Ovary (tissue), 9 donors: ENCODE results near the gene ZNF678. TPM values are rescaled to one million over a fixed set of nuclear protein-coding genes. Genes with fewer than 3 reads are reported as not detected.
"Not testable (repeated sequence)": the region's sequence is repeated elsewhere in the genome, so short reads cannot be mapped to it uniquely, and the experiment has no call there.

ENCODE experiments used
- DNase-seq, 5 donors: peaks; one replicate each; pipeline ENCODE4 v3.0.0-alpha.2; 2019 to 2020
- H3K27ac ChIP-seq, 2 donors: fragments of 200-600 bp; one replicate each; pipeline versions ENCODE4 v1.5.1 to v1.8.0; 2019 to 2022
- H3K27me3 ChIP-seq: fragments of 200-600 bp; one replicate; pipeline ENCODE4 v1.8.0; 2022
- H3K36me3 ChIP-seq: fragments of 200-600 bp; sonication (generic); one replicate; pipeline ENCODE4 v1.5.1; 2019
- H3K4me1 ChIP-seq: one replicate; pipeline ENCODE4 v1.8.1; 2013; ENCODE audit warnings: mild to moderate bottlenecking, moderate library complexity; ENCODE audit not compliant: insufficient read depth
- H3K4me3 ChIP-seq: fragments of 200-600 bp; sonication (generic); one replicate; pipeline ENCODE4 v1.5.1; 2017
- H3K9me3 ChIP-seq, 2 donors: fragments of 200-600 bp in 1 of 2; sonication (generic) in 1 of 2; one replicate each; pipeline versions ENCODE4 v1.5.1 to v1.8.1; 2013 to 2019; ENCODE audit warnings: mild to moderate bottlenecking in 1 of 2, moderate library complexity in 1 of 2
- CTCF ChIP-seq, 3 donors: fragments of 450-650 bp in 2 of 3; fragments of 200-600 bp in 1 of 3; IDR thresholded peaks; one replicate each; pipeline versions ENCODE4 v1.5.1 to v1.8.0; 2016 to 2022; ENCODE audit warnings: antibody characterized with exemption in 3 of 3, mild to moderate bottlenecking in 1 of 3
- EP300 ChIP-seq: sonication (generic); formaldehyde crosslinking; IDR thresholded peaks from one replicate; pipeline ENCODE4 v1.6.1; 2017; ENCODE audit warnings: antibody characterized with exemption
- POLR2A ChIP-seq: fragments of 450-650 bp; IDR thresholded peaks from one replicate; pipeline ENCODE4 v1.6.1; 2017; ENCODE audit warnings: antibody characterized with exemption, mild to moderate bottlenecking, moderate library complexity
- WGBS, 3 donors: extraction: QIAGEN DNeasy Blood & Tissue Kit in 1 of 3; methylation state at CpG; one replicate each; pipeline versions ENCODE4 v1.1.5 to v1.1.7; 2013 to 2017; 5-methylcytosine and 5-hydroxymethylcytosine counted together
- intact Hi-C, 4 donors: fragments of 100-400 bp; cut with DNase I; formaldehyde crosslinking; loops; one replicate each; pipeline versions ENCODE4 v1.11.0 to v1.15.1; 2022 to 2023
- polyA plus RNA-seq, 2 donors: library from polyadenylated mRNA; stranded (reverse); fragments of 200-250 nt in 1 of 2; fragments of 350-450 nt in 1 of 2; fragmentation: Illumina TruSeq in 1 of 2; extraction: RNeasy Lipid Tissue Mini Kit (QIAGEN cat#74804) in 1 of 2; gene quantifications; one replicate each; pipeline ENCODE4 v1.2.3, GENCODE V29; 2013 to 2014
- total RNA-seq, 7 donors: library from RNA; depleted of rRNA in 2 of 7; stranded (reverse); fragments of >200 nt in 2 of 7; fragmentation: NEBNext Ultra II Directional in 3 of 7; extraction: Animal tissue kit (Norgen Biotek cat#: 25700) in 3 of 7; gene quantifications; one replicate each; pipeline versions ENCODE4 v1.1.0 to v1.2.4, GENCODE V29; 2016 to 2023
- donor health status: DM: no; HTN: no; CAD: no; lungs with moderate emphysema.
- donor health status: DM: no; HTN: no; CAD: no.
- donor health status: Bipolar disorder and iron deficiency.
- donor health status: DM: yes; HTN: yes; CAD: no.
- donor health status: DM: no; HTN: no; CAD: no.
- donor health status: DM: yes; HTN: yes; CAD: no.

The ZNF678 gene
- total and polyA plus RNA-seq, 9 donors: 2.5 to 12.0 (median 8.2) TPM

DNA sequence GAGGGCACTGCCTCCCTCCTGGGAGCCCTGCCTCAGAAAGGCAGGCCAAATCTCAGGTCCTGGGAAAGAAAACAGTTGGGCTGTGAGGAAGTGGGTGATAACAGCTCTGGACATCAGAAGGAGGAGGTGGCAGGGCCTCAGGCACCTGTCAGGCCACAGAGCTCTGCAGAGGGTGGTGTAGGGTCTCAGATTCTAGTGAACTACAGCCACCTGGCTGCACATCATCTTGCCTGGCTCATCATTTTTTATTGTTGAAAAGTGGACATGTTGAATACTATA is 15.3 kb upstream of the ZNF678 start:
- intact Hi-C loops: loop anchor here in 1 of 4 donors (10.0 kb wide), 1 partner anchor 913 kb away; no protein-coding TSS in a partner anchor
- peaks cover 3% of the 10 kb centered on the region for H3K4me1 ChIP-seq
- no peak for DNase-seq
- H3K27me3 ChIP-seq: no peaks in the 10 kb centered on the region
- no peaks in the 10 kb centered on the region for H3K36me3 ChIP-seq
- no peak overlapping the region for H3K4me3 ChIP-seq
- no peak overlapping the region for H3K27ac ChIP-seq
- TF ChIP-seq CTCF (IDR thresholded peaks at IDR 0.05) (no peak), POLR2A (no peak), EP300 (no peak)
- no peaks in the 10 kb centered on the region for H3K9me3 ChIP-seq

GRCh38 chr1:227548448-227548847 is 14.9 kb upstream of the ZNF678 start:
- TF ChIP-seq POLR2A (no peak), CTCF (IDR thresholded peaks at IDR 0.05) (no peak), EP300 (no peak)
- H3K9me3 ChIP-seq: no peaks in the 10 kb centered on the region
- intact Hi-C loops: loop anchor here in 1 of 4 donors (10.0 kb wide), 1 partner anchor 914 kb away; no protein-coding TSS in a partner anchor
- WGBS, 3 donors: 29 to 68% (median 61%) methylated on average over 3 of the region's 3 CpGs
- H3K27me3 ChIP-seq: no peaks in the 10 kb centered on the region
- H3K36me3 ChIP-seq: no peaks in the 10 kb centered on the region
- H3K27ac ChIP-seq: no peak overlapping the region
- no peak for DNase-seq
- no peak overlapping the region for H3K4me3 ChIP-seq
- H3K4me1 ChIP-seq: no peaks in the 10 kb centered on the region

- no peaks in the 10 kb centered on the region for H3K36me3 ChIP-seq
- no peak for DNase-seq
- no peaks in the 10 kb centered on the region for H3K9me3 ChIP-seq
- WGBS, 3 donors: 83 to 93% (median 92%) methylated on average over 2 of the region's 2 CpGs
- TF ChIP-seq POLR2A: no peak
- no peak for TF ChIP-seq CTCF (IDR thresholded peaks at IDR 0.05)
- no peak for TF ChIP-seq EP300
- H3K27ac ChIP-seq: no peak overlapping the region
- no peak overlapping the region for H3K4me3 ChIP-seq
- intact Hi-C loops: loop anchor here in 1 of 4 donors (10.0 kb wide), 1 partner anchor 915 kb away; no protein-coding TSS in a partner anchor
- no peaks in the 10 kb centered on the region for H3K27me3 ChIP-seq
- H3K4me1 ChIP-seq: no peaks in the 10 kb centered on the region
Observed at GRCh38 chr1:227549892-227550291, 13.5 kb upstream of the ZNF678 start.

DNA sequence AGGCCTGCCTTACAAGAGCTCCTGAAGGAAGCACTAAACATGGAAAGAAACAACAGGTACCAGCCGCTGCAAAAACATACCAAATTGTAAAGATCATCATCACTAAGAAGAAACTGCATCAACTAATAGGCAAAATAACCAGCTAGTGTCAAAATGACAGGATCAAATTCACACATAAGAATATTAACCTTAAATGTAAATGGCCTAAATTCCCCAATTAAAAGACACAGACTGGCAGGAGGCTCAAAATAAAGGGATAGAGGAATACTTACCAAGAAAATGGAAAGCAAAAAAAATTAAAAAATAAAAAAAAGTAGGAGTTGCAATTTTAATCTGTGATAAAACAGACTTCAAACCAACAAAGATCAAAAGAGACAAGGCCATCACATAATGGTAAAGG is 11.5 kb upstream of the ZNF678 start:
- H3K9me3 ChIP-seq, H3K4me3 ChIP-seq, intact Hi-C loops, H3K27ac ChIP-seq, H3K4me1 ChIP-seq, H3K36me3 ChIP-seq, H3K27me3 ChIP-seq, DNase-seq: not testable (repeated sequence)
- WGBS, 3 donors: 96 to 100% (median 97%) methylated on average over 1 of the region's 1 CpG

DNA sequence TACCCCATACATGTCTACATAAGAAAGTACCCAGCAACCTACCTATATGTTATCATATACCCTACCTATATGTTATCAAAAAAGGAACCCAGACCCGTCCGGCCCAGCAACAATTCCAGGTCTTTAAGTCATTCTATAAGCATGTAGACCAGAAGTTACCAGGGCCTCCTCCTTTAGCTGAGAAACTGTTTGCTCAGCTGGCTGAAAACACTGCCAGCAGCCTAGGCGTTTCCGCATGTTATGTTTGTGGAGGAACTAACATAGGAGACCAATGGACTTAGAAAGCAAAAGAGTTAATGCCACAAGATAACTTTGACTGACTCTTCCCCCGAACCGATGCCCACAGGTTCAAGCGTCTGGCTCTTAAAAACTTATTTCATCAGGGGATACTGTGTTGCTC is 7.1 kb upstream of the ZNF678 start:
- Histone ChIP-seq H3K9me3 (no peaks in the 10 kb centered on the region), H3K27ac (no peak overlapping the region), H3K27me3 (no peaks in the 10 kb centered on the region), H3K4me3 (no peak overlapping the region), H3K36me3 (no peaks in the 10 kb centered on the region), H3K4me1 (peaks cover 2% of the 10 kb centered on the region)
- intact Hi-C loops: no loop called here
- no peak for DNase-seq
- 90 to 91% (median 91%) methylated on average over 7 of the region's 7 CpGs for WGBS, 3 donors
- no peak for TF ChIP-seq POLR2A
- no peak for TF ChIP-seq EP300
- TF ChIP-seq CTCF (IDR thresholded peaks at IDR 0.05): no peak
